GM12801 (cell line): ENCODE measurements around the gene DPP6.

Source experiments
- CTCF ChIP-seq: IDR thresholded peaks from one replicate; pipeline ENCODE4 v1.5.1; 2011; ENCODE audit warnings: control low read depth; ENCODE audit not compliant: insufficient read length; ENCODE audit errors: extremely low read depth

The DPP6 gene

GRCh38 chr7:154841731-154842331 is 789.6 kb downstream of the DPP6 start:
- no peak for TF ChIP-seq CTCF

- TF ChIP-seq CTCF: no peak
Measured at GRCh38 chr7:154842591-154842990, 790.4 kb downstream of the DPP6 start.

- TF ChIP-seq CTCF: no peak
Measured at GRCh38 chr7:154843670-154844237, 791.6 kb downstream of the DPP6 start.

- TF ChIP-seq CTCF: no peak
Measured at GRCh38 chr7:154844499-154844898, 792.3 kb downstream of the DPP6 start.

GRCh38 chr7:154844955-154845354 is 792.8 kb downstream of the DPP6 start:
- TF ChIP-seq CTCF: no peak

- no peak for TF ChIP-seq CTCF
Measured at GRCh38 chr7:154848464-154848863, 796.3 kb downstream of the DPP6 start.

- no peak for TF ChIP-seq CTCF
Measured at GRCh38 chr7:154852205-154852604, 800.0 kb downstream of the DPP6 start.
